GM18867 (cell line): ENCODE results near the gene CENPF.

Experiments used
- ATAC-seq: cut with Tn5 transposase; IDR thresholded peaks from one replicate; pipeline ENCODE4 v1.9.1; 2021; ENCODE audit warnings: mild to moderate bottlenecking, moderate library complexity; ENCODE audit not compliant: unreplicated experiment

Gene CENPF

DNA sequence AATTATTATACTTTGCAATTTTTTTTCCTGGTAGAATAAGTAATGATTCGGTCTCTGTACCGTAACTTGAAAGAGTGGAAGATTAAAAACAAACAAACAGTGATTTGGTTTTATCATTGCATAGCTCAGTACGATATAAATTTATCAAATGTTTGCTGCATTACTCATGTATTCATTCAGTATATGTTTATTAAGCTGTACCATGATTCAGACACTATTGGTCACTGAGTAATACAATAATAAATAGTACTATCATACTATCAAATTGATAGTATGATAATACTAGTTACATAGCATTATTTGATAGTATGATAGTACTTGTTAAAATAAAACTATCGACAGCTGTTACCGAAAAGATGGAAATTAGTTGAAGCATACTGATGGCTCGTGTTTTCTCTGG lies 12.1 kb downstream of the CENPF start:
- ATAC-seq = no peak

DNA sequence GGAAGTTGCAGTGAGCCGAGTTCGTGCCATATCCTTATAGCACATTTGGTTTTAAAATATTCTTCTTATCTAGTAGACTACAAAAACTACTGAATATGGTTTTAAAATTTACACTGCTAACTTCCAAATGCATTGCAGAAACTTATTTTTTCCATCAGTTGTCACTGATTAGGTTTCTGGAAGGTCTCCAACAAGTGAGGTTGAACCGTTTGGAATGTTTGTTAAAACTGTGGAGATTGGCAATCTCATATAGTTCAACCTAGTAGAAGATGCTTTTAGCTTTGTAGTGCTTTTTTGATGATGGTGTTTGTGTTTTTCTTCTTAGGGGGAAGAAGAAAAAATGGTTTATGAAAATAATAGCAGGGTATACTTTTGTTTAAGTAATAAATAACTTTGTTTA lies 12.9 kb downstream of the CENPF start:
- no peak for ATAC-seq

DNA sequence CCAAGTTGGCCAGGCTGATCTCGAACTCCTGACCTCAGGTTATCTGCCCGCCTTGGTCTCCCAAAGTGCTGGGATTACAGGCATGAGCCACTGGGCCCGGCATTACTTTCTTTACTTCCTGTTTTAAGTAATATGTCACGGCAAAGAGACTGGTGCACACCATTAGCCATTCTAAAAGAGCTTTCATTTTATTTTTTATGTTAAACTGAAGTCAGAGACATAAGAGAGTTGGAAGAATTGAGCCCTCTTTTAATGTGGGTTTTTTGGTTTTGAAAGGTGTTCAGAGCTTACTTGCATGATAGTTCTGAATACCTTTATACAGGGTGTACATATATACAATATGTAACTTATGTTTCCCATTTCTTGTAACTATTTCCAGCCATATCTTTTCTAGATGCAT lies 14.3 kb downstream of the CENPF start:
- no peak for ATAC-seq

DNA sequence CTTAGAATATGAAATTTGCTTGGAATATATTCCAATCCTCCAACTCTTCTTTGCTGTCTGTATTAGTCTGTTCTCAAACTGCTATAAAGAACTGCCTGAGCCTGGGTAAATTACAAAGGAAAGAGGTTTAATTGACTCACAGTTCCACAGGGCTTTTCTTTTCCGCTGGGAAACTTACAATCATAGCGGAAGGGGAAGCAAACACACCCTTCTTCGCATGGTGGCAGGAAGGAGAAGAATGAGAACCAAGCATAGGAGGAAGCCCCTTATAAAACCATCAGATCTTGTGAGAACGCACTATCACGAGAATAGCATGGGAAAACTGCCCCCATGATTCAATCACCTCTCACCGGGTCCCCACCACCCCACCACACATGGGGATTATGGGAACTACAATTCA lies 14.8 kb downstream of the CENPF start:
- ATAC-seq = no peak

DNA sequence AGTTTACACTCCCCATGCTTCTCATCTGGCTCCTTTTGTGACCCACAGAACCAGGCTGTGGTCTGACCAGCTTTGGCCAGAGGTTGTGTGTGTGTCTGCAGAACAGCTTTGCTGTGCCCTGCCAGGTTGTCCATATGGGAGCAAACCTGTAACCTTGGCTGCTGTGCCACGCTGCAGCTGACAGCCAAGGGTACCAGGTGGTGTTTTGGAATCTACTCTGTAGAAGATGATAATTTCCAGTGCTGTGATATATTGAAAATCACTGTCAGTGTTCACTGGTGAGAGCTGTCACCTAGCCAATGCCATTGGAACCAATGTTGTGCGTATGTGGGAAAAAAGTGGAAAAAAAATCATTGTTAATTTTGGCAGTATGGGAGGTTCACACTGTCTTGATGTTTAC lies 18.2 kb downstream of the CENPF start:
- no peak for ATAC-seq

DNA sequence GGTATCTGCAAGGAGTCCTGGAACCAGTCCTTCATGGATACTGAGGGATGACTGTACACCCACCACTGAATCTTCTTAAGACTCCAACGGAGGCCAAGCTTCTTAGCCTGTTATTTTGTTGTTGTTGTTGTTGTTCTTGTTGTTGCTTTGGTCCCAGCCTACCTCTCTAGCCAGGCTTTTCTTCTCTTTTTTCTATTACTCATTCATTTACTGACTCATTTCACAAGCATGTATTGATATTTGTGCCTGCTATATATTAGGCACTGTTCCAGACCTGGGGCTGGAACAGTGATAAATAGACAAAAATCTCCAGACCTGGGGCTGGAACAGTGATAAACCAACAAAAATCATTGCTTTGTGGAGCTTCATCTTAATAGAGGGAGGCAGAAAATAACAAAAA lies 20.4 kb downstream of the CENPF start:
- no peak for ATAC-seq

DNA sequence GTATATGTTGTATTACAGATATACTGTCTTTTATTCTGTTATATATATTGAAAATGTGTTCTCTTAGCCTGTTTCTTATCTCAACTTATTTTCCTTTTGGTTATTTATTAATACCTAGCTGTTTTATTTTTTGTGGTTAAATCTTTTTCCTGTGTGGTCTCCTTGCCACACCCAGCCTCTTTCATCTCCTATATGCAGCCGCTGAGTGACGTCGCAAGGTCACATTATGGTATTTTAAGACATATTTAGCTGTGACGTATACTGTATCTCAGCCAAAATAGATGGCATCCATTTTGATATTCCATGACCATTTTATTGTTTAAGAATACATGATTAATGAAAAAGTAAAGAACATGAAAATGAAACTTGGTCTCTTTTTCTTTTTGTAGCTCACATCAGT lies 29.1 kb downstream of the CENPF start:
- ATAC-seq = no peak

DNA sequence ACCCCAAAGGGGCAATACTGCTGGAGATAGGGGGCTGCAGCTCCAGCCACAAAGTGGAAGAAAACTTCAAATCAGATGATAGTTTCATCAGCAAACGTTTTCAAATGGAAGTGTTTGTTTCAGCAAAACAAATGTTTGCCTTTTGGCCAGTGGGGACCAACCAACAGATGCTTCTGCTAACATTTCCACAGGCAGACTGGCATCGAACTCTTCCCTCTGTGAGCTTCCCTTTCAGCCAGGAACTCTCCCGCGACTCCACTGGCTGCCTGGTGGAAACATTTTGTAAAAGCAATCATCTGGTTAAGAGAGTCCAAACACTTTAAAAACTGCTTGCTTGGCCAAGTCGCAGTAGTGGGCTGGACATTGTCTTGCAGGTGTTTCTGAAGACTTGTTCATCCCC lies 30.7 kb downstream of the CENPF start:
- ATAC-seq = no peak

DNA sequence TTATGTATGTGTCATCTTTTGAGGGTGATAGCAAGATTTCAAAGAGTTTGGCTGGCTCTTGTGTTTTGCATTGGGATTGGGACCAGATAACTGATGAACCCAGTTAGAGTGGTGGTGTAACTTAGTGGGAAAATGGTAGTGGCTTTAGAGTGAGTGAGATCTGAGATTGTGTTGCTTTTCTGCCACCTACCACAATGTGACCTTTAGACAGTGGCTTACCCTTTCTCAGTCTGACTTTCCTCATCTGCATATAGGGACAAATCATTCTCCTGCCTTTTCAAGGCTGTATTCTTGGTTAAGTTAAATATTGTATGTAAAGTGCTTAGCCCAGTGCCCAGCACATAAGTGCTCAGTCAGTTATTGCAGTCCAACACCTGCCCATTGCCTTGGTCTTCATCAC lies 31.3 kb downstream of the CENPF start:
- peak; percentile 49 for ATAC-seq

DNA sequence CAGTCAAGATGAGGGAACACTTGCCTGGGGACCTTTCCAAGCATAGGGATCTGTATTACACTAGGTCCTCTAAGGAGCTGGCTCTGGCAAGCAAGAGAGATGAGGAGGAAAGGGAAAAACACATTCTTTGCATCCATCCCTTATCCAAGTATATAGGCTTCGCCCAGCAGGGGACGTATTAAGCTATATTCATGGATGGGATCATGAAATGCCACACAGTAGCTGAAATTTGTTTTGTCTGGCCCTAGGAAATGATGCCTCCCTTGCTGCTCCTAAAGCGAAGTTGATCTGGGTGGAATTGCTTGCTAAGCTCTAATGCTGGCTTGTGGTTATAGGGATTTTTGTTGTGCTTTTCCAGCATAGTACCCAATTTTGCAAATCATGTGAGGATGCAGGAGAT lies 32.1 kb downstream of the CENPF start:
- no peak for ATAC-seq

DNA sequence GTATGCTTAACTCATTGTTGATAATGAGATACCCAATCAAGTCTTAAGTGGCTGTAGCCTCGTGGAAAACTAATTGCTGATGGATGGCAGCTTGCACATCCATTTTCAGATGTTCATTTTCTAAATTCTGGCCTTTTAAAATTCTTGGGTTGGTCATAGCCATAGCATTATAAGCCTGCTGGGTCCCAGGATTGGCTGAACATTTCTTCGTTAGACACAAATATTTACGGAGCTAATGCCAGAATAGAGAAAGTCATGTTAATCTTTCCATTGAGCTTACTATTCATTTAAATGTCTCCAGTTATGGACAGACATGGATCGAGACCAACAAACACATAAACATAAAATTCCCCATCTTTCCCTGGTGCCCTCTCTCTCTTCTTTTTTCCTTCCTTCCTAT lies 32.5 kb downstream of the CENPF start:
- ATAC-seq = no peak

DNA sequence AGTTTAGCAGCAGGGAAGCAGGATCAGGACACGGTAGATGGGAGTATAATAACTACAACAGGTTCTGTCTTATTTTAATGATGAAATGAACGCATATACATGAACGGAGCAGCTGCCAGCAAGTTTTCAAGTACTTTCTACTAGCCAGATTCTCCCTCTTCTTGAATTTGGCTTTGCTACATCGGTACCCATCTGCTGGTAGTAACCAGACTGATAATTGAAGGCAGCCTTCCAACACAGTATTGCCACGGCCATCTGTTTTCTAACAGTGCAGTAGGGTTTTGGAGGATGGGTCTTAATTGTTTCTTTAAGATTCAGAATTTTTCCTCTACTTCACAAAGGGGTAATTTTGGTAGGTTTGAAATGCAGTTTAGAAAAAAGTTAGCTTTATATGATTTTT lies 33.4 kb downstream of the CENPF start:
- no peak for ATAC-seq

DNA sequence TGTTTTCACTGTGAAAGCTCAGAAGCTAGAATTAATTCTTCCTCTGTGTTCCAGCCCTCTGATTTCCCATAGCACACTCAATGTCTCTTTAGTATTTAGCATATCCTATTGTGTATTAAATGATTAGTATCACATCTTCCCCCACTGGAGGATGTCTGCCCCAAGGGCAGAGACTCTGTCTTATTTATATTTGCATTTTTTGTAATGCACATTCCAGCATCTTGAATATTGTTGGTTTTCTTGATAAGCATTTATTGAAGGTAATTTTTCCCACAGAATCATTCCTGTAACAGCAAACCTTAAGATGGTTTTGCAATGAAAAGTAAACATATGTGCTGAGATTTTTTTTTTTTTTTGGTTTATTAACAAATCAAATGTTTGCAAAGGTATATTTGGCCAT lies 34.1 kb downstream of the CENPF start:
- no peak for ATAC-seq

DNA sequence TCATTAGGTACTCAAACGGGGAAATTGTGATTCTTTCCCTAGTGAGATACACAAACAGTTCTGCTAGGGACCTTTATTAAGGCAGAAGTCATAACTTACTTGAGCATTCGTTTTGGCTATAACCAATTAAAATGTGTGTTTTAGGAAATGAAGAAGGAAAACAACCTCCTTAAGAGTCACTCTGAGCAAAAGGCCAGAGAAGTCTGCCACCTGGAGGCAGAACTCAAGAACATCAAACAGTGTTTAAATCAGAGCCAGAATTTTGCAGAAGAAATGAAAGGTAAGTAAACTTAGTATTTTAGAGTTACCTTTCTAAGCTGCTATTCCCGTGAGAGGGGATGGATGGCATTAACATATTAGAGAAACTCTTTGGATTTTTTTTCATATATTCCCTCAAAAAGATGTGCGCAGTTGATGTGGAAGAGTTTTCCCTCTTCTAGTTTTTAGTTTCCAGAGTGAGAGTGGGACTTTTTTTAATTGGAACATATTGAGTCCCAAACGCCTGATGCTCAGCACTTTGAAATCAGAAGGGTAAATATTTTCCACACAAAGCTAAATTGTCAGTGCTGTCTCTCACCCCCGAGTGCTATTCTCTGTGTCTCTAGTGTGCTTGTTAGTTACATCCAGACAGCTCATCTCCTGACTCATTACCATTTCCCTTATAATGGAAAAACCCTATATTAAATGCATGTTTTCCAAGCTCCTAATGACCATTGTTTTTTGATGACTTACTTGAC lies 34.9 kb downstream of the CENPF start:
- ATAC-seq = peak; percentile 75

DNA sequence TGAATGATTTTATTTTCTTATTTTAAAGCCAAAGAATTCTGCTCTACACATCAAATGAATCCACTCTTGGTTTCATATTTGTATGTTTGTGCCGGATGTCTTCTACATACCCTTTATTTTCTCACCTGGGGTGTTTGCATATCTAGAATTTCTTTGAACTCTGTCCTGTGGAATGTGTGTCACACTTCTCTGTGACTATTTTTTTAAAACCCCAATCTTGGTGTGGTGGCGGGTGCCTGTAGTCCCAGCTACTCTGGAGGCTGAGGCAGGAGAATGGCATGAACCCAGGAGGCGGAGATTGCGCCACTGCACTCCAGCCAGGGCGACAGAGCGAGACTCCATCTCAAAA lies 35.4 kb downstream of the CENPF start:
- ATAC-seq = no peak

DNA sequence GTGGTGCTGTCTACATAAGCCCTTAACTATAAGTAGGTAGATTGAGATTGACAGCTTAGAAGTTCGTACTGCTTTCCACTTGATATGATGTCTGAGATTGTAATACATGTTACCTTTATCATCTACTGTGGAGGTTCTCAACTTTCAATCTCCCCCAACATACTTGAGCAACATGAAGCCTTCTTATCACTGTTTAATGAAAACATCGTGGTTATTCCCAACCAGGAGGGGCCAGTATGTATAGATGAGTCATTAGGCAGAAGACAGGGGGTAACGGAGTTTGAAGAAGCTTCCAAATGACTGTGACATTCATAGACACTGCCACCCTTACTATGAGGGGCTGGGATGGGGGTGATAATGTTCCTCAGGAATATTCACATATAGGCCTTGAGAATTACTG lies 36.0 kb downstream of the CENPF start:
- ATAC-seq = no peak

DNA sequence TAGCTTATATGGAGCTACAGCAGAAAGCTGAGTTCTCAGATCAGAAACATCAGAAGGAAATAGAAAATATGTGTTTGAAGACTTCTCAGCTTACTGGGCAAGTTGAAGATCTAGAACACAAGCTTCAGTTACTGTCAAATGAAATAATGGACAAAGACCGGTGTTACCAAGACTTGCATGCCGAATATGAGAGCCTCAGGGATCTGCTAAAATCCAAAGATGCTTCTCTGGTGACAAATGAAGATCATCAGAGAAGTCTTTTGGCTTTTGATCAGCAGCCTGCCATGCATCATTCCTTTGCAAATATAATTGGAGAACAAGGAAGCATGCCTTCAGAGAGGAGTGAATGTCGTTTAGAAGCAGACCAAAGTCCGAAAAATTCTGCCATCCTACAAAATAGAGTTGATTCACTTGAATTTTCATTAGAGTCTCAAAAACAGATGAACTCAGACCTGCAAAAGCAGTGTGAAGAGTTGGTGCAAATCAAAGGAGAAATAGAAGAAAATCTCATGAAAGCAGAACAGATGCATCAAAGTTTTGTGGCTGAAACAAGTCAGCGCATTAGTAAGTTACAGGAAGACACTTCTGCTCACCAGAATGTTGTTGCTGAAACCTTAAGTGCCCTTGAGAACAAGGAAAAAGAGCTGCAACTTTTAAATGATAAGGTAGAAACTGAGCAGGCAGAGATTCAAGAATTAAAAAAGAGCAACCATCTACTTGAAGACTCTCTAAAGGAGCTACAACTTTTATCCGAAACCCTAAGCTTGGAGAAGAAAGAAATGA lies 37.6 kb downstream of the CENPF start:
- no peak for ATAC-seq

DNA sequence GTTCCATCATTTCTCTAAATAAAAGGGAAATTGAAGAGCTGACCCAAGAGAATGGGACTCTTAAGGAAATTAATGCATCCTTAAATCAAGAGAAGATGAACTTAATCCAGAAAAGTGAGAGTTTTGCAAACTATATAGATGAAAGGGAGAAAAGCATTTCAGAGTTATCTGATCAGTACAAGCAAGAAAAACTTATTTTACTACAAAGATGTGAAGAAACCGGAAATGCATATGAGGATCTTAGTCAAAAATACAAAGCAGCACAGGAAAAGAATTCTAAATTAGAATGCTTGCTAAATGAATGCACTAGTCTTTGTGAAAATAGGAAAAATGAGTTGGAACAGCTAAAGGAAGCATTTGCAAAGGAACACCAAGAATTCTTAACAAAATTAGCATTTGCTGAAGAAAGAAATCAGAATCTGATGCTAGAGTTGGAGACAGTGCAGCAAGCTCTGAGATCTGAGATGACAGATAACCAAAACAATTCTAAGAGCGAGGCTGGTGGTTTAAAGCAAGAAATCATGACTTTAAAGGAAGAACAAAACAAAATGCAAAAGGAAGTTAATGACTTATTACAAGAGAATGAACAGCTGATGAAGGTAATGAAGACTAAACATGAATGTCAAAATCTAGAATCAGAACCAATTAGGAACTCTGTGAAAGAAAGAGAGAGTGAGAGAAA lies 38.4 kb downstream of the CENPF start:
- no peak for ATAC-seq

DNA sequence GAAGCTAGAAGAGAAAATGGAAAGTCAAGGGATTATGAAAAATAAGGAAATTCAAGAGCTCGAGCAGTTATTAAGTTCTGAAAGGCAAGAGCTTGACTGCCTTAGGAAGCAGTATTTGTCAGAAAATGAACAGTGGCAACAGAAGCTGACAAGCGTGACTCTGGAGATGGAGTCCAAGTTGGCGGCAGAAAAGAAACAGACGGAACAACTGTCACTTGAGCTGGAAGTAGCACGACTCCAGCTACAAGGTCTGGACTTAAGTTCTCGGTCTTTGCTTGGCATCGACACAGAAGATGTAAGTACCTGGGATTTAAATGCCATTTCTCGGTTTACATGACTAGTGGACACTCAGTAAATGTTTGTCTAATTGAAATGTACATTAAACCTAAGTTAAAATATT lies 40.0 kb downstream of the CENPF start:
- ATAC-seq = no peak

DNA sequence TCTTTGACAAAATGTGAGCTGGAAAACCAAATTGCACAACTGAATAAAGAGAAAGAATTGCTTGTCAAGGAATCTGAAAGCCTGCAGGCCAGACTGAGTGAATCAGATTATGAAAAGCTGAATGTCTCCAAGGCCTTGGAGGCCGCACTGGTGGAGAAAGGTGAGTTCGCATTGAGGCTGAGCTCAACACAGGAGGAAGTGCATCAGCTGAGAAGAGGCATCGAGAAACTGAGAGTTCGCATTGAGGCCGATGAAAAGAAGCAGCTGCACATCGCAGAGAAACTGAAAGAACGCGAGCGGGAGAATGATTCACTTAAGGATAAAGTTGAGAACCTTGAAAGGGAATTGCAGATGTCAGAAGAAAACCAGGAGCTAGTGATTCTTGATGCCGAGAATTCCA lies 42.7 kb downstream of the CENPF start:
- ATAC-seq = no peak

DNA sequence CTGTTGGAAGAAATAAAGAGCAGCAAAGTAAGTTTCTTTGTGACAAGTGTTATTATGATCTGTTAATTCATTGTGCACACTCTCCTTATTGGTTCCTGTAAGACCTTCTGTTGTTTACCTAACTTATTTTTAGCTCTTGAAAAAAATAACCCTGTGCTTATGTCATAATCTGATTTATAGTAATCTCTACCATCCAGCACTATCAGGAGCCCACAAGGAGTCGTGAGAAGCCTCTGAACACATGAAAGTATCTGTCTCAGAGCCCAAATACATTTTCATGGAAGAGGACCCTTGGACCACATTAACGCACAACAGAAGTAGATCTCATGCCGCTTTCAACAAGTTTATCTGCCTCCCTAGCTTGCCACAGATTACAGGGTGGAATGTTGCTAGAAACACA lies 45.8 kb downstream of the CENPF start:
- no peak for ATAC-seq

DNA sequence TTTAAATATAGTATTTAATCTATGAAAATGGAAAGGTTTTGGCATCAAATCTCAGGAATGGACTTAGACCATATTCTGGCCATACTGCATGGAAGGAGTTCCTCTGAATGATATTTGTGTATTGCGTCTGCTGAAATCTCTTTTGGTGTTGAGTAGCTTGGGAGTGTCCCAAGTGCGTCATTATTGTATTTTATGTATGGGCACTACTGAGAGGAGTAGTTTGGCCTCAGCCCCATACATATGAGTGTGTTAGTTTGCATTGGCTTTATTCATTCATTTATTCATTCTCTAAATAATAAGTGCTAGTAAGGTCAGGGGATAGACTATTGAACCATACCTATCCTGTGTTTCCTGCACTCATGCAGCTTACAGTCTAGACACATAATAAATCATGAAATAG lies 46.6 kb downstream of the CENPF start:
- no peak for ATAC-seq
